Endothelial cell of umbilical vein (primary cell): ENCODE measurements around the gene SHC4. TPM values are rescaled to one million over a fixed set of nuclear protein-coding genes. Genes with fewer than 3 reads are reported as not detected.
A peak's percentile ranks its signal among the peaks of the same experiment; 100 is the strongest.

ENCODE experiments used
- BruUV-seq: library from RNA; stranded (reverse); fragments of 400-500 nt; replicated peaks from 2 replicates; lab custom pipeline; 2021; lab: Mats Ljungman, UMichigan
- CTCF ChIA-PET: fragments of 300-600, 350-600 bp; sonication (Branson Sonifier 250); formaldehyde crosslinking; loops from one replicate; lab custom pipeline; 2021; ENCODE audit warnings: antibody characterized with exemption, inconsistent platforms; lab: Charles Lee
- POLR2A ChIA-PET: fragments of 300-600, 350-600 bp; sonication (Branson Sonifier 250); formaldehyde crosslinking; loops from one replicate; lab custom pipeline; 2021; ENCODE audit warnings: antibody characterized with exemption, inconsistent platforms; lab: Charles Lee
- DNase-seq: peaks from one replicate; pipeline ENCODE4 v3.0.0-alpha.2; 2011; ENCODE audit warnings: low read depth, low spot score
- FAIRE-seq: peaks from 2 replicates; lab custom pipeline; 2011; peaks lifted over from hg19 to GRCh38; lab: Jason Lieb, UNC
- H2AFZ ChIP-seq: 2 replicates; pipeline ENCODE4 v1.6.0; 2012; ENCODE audit warnings: low read depth, low read length, control low read depth, inconsistent platforms
- H3K27ac ChIP-seq: 2 replicates; pipeline ENCODE4 v1.5.1; 2011; ENCODE audit warnings: low read depth, mild to moderate bottlenecking, control low read depth, low read length, moderate library complexity; ENCODE audit not compliant: insufficient read depth
- H3K27me3 ChIP-seq, 2 experiments: 2 replicates each; pipeline versions ENCODE4 v1.6.0 to v1.6.1; 2011; ENCODE audit warnings: low read length in 2 of 2, mixed read lengths in 1 of 2; ENCODE audit not compliant: control insufficient read depth in 2 of 2, insufficient read depth in 2 of 2
- H3K36me3 ChIP-seq, 2 experiments: 2 replicates in 1 of 2; 3 replicates in 1 of 2; pipeline ENCODE4 v1.5.1; 2011; ENCODE audit warnings: low read length in 2 of 2, mild to moderate bottlenecking in 1 of 2, moderate library complexity in 1 of 2; ENCODE audit not compliant: control insufficient read depth in 2 of 2, insufficient read depth in 2 of 2; ENCODE audit errors: extremely low read depth in 1 of 2
- H3K4me1 ChIP-seq: 3 replicates; pipeline ENCODE4 v1.5.1; 2011; ENCODE audit warnings: mild to moderate bottlenecking, low read length; ENCODE audit not compliant: control insufficient read depth, insufficient read depth; ENCODE audit errors: extremely low read depth
- H3K4me2 ChIP-seq: 2 replicates; pipeline ENCODE4 v1.6.1; 2011; ENCODE audit warnings: low read length, control low read depth, mixed read lengths; ENCODE audit not compliant: insufficient read depth
- H3K4me3 ChIP-seq, 3 experiments: fragments of 200-600 bp in 1 of 3; sonication (generic), shearing (Covaris generic) in 1 of 3; replicated peaks in 1 of 3; 2 replicates each; pipeline ENCODE4 v1.5.1; 2011 to 2016; ENCODE audit warnings: control low read depth in 3 of 3, low read length in 3 of 3, mild to moderate bottlenecking in 2 of 3, inconsistent platforms in 1 of 3, low read depth in 1 of 3, moderate library complexity in 1 of 3; ENCODE audit not compliant: insufficient read depth in 1 of 3
- H3K79me2 ChIP-seq: 2 replicates; pipeline ENCODE4 v1.6.0; 2012; ENCODE audit warnings: low read length, inconsistent platforms; ENCODE audit not compliant: control insufficient read depth, insufficient read depth
- H3K9ac ChIP-seq: replicated peaks from 2 replicates; pipeline ENCODE3; 2011; ENCODE audit warnings: low read length, control low read depth; ENCODE audit not compliant: insufficient read depth; ENCODE audit errors: extremely low read depth
- H3K9me1 ChIP-seq: replicated peaks from 3 replicates; pipeline ENCODE4 v1.6.0; 2011; ENCODE audit warnings: mild to moderate bottlenecking, low read length; ENCODE audit not compliant: control insufficient read depth, insufficient read depth; ENCODE audit errors: extremely low read depth
- H3K9me3 ChIP-seq: replicated peaks from 2 replicates; pipeline ENCODE4 v1.5.1; 2012; ENCODE audit warnings: low read length, inconsistent platforms; ENCODE audit not compliant: control insufficient read depth, insufficient read depth
- H4K20me1 ChIP-seq: replicated peaks from 2 replicates; pipeline ENCODE3; 2011; ENCODE audit warnings: mild to moderate bottlenecking, low read length; ENCODE audit not compliant: control insufficient read depth, insufficient read depth; ENCODE audit errors: extremely low read depth
- CTCF ChIP-seq, 2 donors: IDR thresholded peaks; 1 replicate in 1 of 2; 2 replicates in 1 of 2; pipeline ENCODE4 v1.5.1; 2011; ENCODE audit warnings: low read length in 2 of 2, mild to moderate bottlenecking in 2 of 2, moderate library complexity in 2 of 2, control low read depth in 1 of 2, inconsistent platforms in 1 of 2, low read depth in 1 of 2; ENCODE audit not compliant: insufficient read depth in 1 of 2; ENCODE audit errors: extremely low read depth in 1 of 2
- EZH2 ChIP-seq: IDR thresholded peaks from 2 replicates; pipeline ENCODE4 v1.6.1; 2012; ENCODE audit warnings: borderline replicate concordance, low read depth, mild to moderate bottlenecking, moderate library complexity, low read length, inconsistent platforms; ENCODE audit not compliant: severe bottlenecking
- FOS ChIP-seq: IDR thresholded peaks from 2 replicates; pipeline ENCODE4 v1.6.1; 2011; ENCODE audit warnings: mild to moderate bottlenecking, low read length, moderate library complexity, borderline replicate concordance; ENCODE audit not compliant: insufficient read depth
- GATA2 ChIP-seq: IDR thresholded peaks from 2 replicates; pipeline ENCODE4 v1.7.0; 2011; ENCODE audit warnings: low read depth, mild to moderate bottlenecking, moderate library complexity, mixed read lengths, low read length; ENCODE audit not compliant: insufficient read length, insufficient read depth
- JUN ChIP-seq: IDR thresholded peaks from 2 replicates; pipeline ENCODE4 v1.6.1; 2011; ENCODE audit warnings: borderline replicate concordance, low read depth; ENCODE audit not compliant: insufficient read length, insufficient read depth
- MYC ChIP-seq: IDR thresholded peaks from one replicate; pipeline ENCODE4 v1.6.1; 2011; ENCODE audit warnings: mild to moderate bottlenecking, low read depth, low read length
- POLR2A ChIP-seq: IDR thresholded peaks from 2 replicates; pipeline ENCODE4 v1.6.1; 2012; ENCODE audit warnings: low read depth, mild to moderate bottlenecking, control low read depth, low read length
- POLR2AphosphoS5 ChIP-seq: IDR thresholded peaks from 2 replicates; pipeline ENCODE4 v1.6.1; 2012; ENCODE audit warnings: low read depth, mild to moderate bottlenecking, control low read depth, low read length, moderate library complexity; ENCODE audit not compliant: insufficient read depth
- dilution Hi-C: fragments of 300-500 bp; cut with MboI; formaldehyde crosslinking; loops from one replicate; pipeline ENCODE4 v1.15.0; 2019; ENCODE audit warnings: low sequenced_read_pairs; ENCODE audit not compliant: extremely low pct_ligation_motif_present
- intact Hi-C: fragments of 100-400 bp; cut with micrococcal nuclease; formaldehyde crosslinking; loops from one replicate; pipeline ENCODE4 v1.10.0; 2022
- polyA plus RNA-seq, 4 experiments: library from polyadenylated mRNA; depleted of rRNA in 3 of 4; stranded (reverse) in 3 of 4; unstranded in 1 of 4; fragments of >200 nt; gene quantifications; 2 replicates each; pipeline versions ENCODE4 v1.2.1 to v1.2.3, GENCODE V29; 2011 to 2012; ENCODE audit warnings: missing spikeins in 1 of 4
- total RNA-seq: library from RNA; stranded (reverse); gene quantifications from 2 replicates; pipeline ENCODE4 v1.2.3, GENCODE V29; 2021
- TF ChIP-seq, protein P1 (sequence below): IDR thresholded peaks from 2 replicates; pipeline ENCODE4 v1.6.1; 2011; ENCODE audit not compliant: insufficient read depth, insufficient read length

SHC4 gene
- total and polyA plus RNA-seq, 2 donors (not counting 3 experiments of a cell fraction or from before 2014, with no cell fraction given), result 0.20 TPM; not detected in 1

GRCh38 chr15:48883699-48884098 is 80.0 kb downstream of the SHC4 start:
- no TSS peak for BruUV-seq
- Histone ChIP-seq H4K20me1 (no peaks in the 10 kb centered on the region), H3K36me3 (no peaks in the 10 kb centered on the region), H2AFZ (no peak overlapping the region), H3K27ac (no peak overlapping the region), H3K4me1 (peaks cover 10% of the 10 kb centered on the region), H3K4me2 (no peak overlapping the region), H3K9me3 (no peaks in the 10 kb centered on the region), H3K79me2 (peaks cover 14% of the 10 kb centered on the region), H3K9ac (no peak overlapping the region), H3K4me3 (no peak overlapping the region), H3K27me3 (no peaks in the 10 kb centered on the region), H3K9me1 (no peaks in the 10 kb centered on the region)
- intact Hi-C loops (no loop called here), dilution Hi-C loops (no loop called here)
- ChIA-PET CTCF (no interaction called here), POLR2A (no interaction called here)
- TF ChIP-seq MYC (no peak), POLR2AphosphoS5 (no peak)
- TF ChIP-seq, protein P1, sequence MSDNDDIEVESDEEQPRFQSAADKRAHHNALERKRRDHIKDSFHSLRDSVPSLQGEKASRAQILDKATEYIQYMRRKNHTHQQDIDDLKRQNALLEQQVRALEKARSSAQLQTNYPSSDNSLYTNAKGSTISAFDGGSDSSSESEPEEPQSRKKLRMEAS, result no peak
- DNase-seq, result no peak
- no peak for FAIRE-seq

DNA sequence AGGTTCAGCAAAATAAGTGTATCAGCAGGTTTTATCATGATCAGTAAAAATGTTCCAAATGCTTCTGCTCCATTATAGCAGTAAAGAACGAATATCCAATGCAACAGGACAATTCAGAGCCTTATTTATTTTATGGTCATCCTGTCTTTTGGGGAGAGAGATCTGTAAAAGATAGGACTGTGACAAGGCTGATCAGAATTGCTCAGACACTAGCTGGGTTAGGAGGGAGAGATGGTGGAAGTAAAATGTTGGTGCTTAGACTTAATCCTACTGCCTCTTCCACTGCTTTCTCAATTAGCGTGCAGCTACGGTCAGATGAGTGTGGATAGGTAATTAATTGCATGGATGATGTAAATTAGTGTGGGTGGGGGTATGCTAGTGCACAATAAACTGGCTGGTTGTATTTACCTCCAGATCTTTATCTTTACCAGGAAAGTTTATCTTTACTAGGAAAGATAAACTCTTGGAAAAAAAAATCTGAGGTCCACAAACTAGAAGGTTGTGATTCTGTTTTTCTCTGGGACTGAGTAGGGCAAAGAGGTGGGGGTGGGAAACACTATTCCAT is 83.6 kb downstream of the SHC4 start:
- TF ChIP-seq POLR2A (no peak), FOS (no peak), EZH2 (no peak), CTCF (IDR thresholded peaks at IDR 0.05; ENCODE audit: extremely low read depth in 1 of 2, insufficient read depth in 1 of 2, low read depth in 1 of 2, low read length in 2 of 2) (no peak), GATA2 (no peak), JUN (no peak), MYC (no peak), POLR2AphosphoS5 (no peak)
- TF ChIP-seq, protein P1, result no peak
- Histone ChIP-seq H3K27me3 (peaks cover 0 to 2% of the 10 kb centered on the region in 2 experiments), H3K4me2 (peak overlapping the region; percentile 90), H3K36me3 (no peaks in the 10 kb centered on the region), H3K4me1 (peaks cover 13% of the 10 kb centered on the region), H4K20me1 (no peaks in the 10 kb centered on the region), H3K79me2 (peaks cover 18% of the 10 kb centered on the region), H3K9ac (no peak overlapping the region), H3K27ac (no peak overlapping the region), H3K9me1 (no peaks in the 10 kb centered on the region), H3K9me3 (no peaks in the 10 kb centered on the region), H2AFZ (no peak overlapping the region), H3K4me3 (no peak overlapping the region)
- ChIA-PET CTCF (interaction anchor here (0.9 to 1.7 kb wide), 4 partner anchors 8 to 266 kb away, joined by 3 to 6 read pairs (median 4); no protein-coding TSS in a partner anchor), POLR2A (no interaction called here)
- intact Hi-C loops (no loop called here), dilution Hi-C loops (no loop called here)
- DNase-seq (no peak), FAIRE-seq (peak; percentile 42)
- no TSS peak for BruUV-seq
